Stimulated activated CD4-positive, alpha-beta T cell treated with anti-CD3 and anti-CD28 coated beads, Interleukin-1b, Interleukin-23, amount 100 ng/mL, for 1 hour (primary cell): ENCODE data around the gene HEMGN.

Experiments used
- DNase-seq, 2 donors: peaks; one replicate each; pipeline ENCODE4 v3.0.0-alpha.2; 2020; ENCODE audit warnings: low read depth in 2 of 2

The HEMGN gene

GRCh38 chr9:97928986-97929604 is 8.9 kb downstream of the HEMGN start:
- no peak for DNase-seq

DNA sequence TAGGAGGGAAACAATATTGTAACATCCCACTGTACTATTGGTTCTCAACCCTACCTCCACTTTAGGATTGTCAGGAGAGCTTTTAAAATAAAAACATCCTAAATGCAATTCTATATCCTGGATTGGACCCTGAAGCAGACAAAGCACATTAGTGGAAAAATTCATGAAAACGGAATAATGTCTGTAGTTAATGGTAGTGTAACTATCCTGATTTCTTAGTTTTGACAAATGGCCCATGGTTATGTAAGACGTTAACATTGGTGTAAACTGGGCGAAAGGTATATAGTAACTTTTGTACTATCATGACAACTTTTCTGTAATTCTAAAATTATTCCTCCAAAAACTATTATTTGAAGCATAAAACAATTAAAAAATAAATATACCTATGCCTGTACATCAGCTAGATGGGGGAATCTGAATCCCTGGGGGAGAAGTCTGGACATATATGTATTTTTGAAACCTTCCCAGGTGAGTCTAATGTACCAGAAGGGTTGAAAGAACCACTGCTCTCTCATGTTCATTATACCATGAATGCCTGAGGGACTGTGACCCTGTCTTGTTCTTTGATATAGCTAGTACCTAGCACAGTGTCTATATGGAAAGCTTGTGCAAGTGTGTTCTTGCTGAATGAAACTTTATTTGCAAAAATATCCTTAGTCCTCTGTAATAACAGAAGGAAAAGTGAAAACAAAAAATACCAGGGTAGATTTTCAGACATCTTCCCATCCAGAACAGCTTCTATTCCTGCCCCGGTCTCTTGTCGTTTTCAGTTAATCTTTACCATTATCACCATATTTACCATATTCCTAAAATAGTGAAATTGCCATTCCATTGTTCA is 12.3 kb downstream of the HEMGN start:
- no peak for DNase-seq

GRCh38 chr9:97924386-97924785 is 13.6 kb downstream of the HEMGN start:
- DNase-seq = no peak

DNA sequence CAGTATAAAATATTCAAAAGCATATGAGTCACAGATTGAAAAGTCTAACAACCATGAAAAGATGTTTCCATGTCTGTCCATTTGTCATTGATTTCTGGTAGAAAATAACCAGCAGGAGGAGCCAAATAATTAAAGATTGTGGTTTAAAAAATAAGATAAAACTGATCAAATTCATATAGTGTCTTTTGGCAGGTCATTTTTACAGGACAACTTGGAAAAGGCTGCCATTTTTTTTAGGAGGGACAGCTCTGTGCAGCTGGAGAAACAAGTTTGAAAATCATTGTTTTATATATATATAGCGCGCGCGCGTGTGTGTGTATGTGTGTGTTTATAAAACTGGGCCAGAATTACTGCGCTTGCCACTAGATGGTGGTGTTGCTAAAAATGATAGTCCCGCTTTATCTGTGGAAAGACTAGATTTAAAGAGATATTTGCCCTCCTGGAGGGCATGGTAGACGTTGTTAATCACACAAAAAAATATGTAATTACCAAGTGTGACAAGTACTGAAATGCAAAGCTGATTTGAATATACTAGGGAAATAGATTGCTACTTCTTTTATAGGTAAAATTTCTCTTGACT is 14.4 kb downstream of the HEMGN start:
- DNase-seq = peak; percentile 19 to 51

GRCh38 chr9:97921959-97922724 is 15.8 kb downstream of the HEMGN start, which contains the start of gene TRMO:
TRMO (minus strand) TSS chr9:97922500; CDS start chr9:97922493, 7 bp downstream.
- DNase-seq = peak; percentile 96

DNA sequence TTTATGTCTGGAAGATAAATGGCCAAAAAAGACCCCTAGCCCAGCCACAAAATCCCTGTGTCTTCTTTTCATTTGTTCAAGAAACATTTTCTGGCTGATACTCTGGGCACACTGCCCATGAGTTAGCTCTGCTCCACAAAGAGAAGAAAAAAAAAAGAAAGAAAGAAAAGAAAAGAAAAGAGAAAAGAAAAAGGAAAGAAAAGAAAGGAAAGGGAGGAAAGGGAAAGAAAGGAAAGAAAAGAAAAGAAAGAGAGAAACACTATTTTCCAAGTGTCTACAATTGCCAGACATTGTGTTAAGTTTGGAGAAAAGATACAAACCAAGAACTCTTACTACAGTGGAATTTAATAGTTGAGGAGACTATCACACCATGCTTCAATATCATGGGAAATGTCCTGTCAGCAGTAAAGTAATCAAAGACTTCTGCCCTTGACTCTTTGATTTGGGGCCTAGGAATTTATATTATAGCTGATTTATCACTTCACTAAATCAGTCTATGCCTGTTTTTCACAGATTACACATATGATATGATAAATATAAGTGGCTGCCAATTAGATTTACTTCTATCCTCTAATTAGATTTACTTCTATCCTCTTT is 18.7 kb downstream of the HEMGN start:
- no peak for DNase-seq

DNA sequence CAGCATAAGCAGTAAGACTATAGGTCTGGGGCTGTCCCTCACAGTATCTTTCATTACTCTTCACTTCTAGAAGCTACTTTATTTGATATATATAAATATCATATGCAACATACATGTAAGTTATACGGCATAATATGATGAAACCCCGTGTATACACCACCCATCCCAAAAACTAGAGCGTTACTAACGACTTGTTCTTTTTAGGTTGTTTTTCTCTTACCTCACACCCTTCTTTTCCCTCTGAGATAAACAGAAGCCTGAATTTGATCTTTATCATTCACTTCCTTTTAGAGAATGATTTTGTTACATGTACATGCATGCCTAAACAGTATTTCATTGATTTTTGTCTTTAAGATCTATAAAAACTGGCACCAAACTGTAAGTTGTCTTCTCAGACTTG is 19.4 kb downstream of the HEMGN start:
- DNase-seq = no peak

- no peak for DNase-seq
Measured at GRCh38 chr9:97911970-97912369, 26.0 kb downstream of the HEMGN start.

GRCh38 chr9:97911528-97911927 is 26.4 kb downstream of the HEMGN start:
- no peak for DNase-seq

DNA sequence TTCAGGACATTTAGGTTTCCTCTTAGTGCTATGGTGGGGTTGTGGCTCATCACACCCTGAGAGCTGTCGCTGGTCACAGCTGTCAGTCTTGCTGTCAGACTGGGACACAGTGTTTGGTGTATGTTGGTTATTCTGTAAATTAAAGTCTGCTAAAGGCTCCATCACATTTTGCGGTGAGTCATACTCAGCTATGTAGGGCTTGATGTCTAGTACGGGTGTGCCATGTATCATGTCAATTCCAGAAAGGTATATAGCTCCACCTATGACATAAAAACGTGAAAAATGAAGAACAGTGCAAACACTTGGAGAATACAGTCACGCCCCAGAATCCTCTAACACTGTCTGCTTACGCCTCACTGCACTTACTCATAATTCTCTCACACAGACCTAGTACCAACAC is 27.6 kb downstream of the HEMGN start:
- DNase-seq = no peak

- no peak for DNase-seq
Measured at GRCh38 chr9:97908705-97909104, 29.3 kb downstream of the HEMGN start.

GRCh38 chr9:97907632-97908031 is 30.3 kb downstream of the HEMGN start:
- no peak for DNase-seq

DNA sequence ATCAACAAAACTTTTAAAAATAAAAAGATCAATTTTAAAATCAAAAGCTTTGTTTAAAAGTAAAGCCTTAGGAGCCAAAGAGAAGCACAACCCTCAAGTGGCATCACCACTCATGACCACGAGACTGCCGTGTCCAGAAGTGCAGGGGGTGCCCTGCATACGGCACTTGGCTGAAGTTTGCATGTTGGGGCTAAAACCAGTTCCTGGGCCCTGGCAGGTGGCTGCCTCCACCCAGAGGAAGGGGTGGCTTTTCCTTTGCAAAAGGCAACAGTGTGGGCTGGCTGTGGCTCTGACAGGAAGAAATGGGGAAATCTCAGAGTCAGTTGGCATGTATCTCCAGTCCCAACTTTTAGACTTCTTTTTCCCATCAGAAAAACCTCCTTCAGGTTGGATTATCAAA is 30.9 kb downstream of the HEMGN start:
- no peak for DNase-seq

DNA sequence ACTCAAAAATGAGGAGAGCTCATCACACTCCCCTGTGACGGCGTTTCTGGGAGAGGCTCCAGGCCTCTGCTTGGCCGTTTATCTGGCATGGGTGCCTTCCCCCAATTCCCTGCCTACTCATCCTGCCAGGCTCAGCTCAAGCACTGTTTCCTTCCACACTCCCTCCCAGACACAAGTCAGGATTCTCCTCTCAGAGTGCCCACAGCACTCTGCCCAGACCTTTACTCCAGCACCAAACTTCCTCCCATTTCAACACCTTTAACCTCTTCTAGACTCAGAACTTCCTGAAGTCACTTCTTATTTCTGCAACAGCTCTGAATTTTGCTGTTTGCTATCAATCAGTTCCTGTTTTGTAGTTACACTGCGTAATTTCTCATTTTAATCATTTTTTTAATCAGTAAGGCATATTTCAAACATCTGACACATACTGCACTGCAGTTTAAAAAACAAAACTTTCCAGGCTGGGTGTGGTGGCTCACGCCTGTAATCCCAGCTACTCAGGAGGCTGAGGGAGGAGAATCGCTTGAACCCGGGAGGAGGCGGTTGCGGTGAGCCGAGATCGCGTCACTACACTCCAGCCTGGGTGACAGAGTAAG is 31.6 kb downstream of the HEMGN start:
- DNase-seq = no peak

GRCh38 chr9:97905228-97905627 is 32.7 kb downstream of the HEMGN start:
- DNase-seq = peak in 1 of 2 donors; percentile 22

GRCh38 chr9:97904725-97905124 is 33.2 kb downstream of the HEMGN start:
- no peak for DNase-seq

DNA sequence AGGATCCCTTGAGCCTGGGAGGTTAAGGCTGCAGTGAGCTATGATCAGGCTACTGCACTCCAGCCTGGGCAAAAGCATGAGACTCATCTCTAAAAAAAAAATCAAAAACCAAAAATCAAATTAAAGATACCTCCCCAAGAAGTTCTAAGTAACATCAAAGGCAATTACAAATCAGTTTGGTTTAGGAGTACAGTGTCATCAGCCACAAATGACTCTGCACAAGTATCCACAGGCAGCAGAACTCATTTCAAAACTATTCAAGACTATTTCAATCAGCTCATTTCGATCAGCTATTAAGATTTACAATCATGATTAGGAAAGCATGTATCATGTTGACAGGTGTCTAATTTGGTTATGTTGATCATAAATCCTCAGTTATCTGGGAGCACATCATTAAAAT is 34.8 kb downstream of the HEMGN start:
- no peak for DNase-seq

GRCh38 chr9:97900738-97901565 is 37.0 kb downstream of the HEMGN start:
- DNase-seq = no peak

DNA sequence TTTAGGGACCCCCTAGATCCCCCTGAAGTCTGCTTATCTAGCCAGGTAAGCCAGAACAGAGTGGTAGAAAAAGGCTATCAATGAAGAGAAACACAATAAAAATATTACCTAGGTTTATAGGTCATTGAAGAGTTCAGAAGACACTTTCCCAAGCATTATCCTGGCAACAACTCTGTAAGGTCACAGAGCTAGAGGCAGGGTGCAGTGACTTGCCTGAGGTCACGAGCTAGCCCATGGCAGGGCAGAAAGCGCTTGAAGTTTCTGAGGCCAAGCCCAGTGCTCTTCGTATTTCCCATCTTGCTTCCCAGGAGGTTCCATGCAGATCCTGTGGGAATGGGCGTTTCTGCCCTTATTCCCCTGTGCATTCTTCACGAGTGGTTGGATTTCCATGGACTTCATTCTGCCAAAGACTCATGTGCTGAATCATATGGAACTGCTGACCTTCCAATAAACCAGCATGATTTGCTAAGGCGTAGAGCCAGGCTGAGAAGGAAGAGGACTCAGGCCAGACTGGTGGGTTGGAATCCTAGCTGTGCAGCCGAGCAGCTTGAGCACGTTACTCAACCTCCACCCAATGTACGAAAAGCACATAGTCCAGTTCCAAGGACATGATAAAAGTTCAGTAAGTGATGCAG is 37.8 kb downstream of the HEMGN start:
- DNase-seq = no peak
